ENCODE data around the gene MKLN1.

- TF ChIP-seq POLR2A (IDR thresholded peaks at IDR 0.05) (no peak), CTCF (IDR thresholded peaks at IDR 0.05) (peak in 5 of 6 experiments; percentile 51 to 68 (median 57))
Measured at GRCh38 chr7:131424219-131424822, 96.6 kb downstream of the MKLN1 start.

All from esophagus squamous epithelium (tissue), 4 donors.